VCaP (cell line): ENCODE data around the gene BCAS3.

Experiments used
- H3K27ac ChIP-seq: fragments of 450-650 bp; 2 replicates; pipeline ENCODE4 v1.5.1; 2017
- CTCF ChIP-seq: fragments of 450-650 bp; conservative IDR thresholded peaks from 2 replicates; pipeline ENCODE4 v1.5.1; 2017; ENCODE audit warnings: mild to moderate bottlenecking, moderate library complexity

Gene BCAS3

GRCh38 chr17:60699090-60699489 lies 21.4 kb downstream of the BCAS3 start:
- H3K27ac ChIP-seq = no peak overlapping the region
- no peak for TF ChIP-seq CTCF

GRCh38 chr17:60704170-60704569 lies 26.5 kb downstream of the BCAS3 start:
- TF ChIP-seq CTCF = no peak
- H3K27ac ChIP-seq = no peak overlapping the region

GRCh38 chr17:60712675-60713074 lies 35.0 kb downstream of the BCAS3 start:
- H3K27ac ChIP-seq = no peak overlapping the region
- no peak for TF ChIP-seq CTCF

- H3K27ac ChIP-seq = no peak overlapping the region
- no peak for TF ChIP-seq CTCF
Observed at GRCh38 chr17:60713608-60714007, 36.0 kb downstream of the BCAS3 start.

GRCh38 chr17:60716766-60717165 lies 39.1 kb downstream of the BCAS3 start:
- no peak overlapping the region for H3K27ac ChIP-seq
- no peak for TF ChIP-seq CTCF

GRCh38 chr17:60717814-60718213 lies 40.2 kb downstream of the BCAS3 start:
- TF ChIP-seq CTCF = no peak
- H3K27ac ChIP-seq = no peak overlapping the region

GRCh38 chr17:60720763-60721531 lies 43.3 kb downstream of the BCAS3 start:
- TF ChIP-seq CTCF = peak; percentile 88
- H3K27ac ChIP-seq = peak overlapping the region; percentile 36
